Measurements from ENCODE around the gene TRIP12. TPM values are rescaled to one million over a fixed set of nuclear protein-coding genes. Genes with fewer than 3 reads are reported as not detected.
"Not testable (repeated sequence)": the region's sequence is repeated elsewhere in the genome, so short reads cannot be mapped to it uniquely, and the experiment has no call there.

The TRIP12 gene
- total RNA-seq, 1 donor from 2014 or later, result 150 TPM

DNA sequence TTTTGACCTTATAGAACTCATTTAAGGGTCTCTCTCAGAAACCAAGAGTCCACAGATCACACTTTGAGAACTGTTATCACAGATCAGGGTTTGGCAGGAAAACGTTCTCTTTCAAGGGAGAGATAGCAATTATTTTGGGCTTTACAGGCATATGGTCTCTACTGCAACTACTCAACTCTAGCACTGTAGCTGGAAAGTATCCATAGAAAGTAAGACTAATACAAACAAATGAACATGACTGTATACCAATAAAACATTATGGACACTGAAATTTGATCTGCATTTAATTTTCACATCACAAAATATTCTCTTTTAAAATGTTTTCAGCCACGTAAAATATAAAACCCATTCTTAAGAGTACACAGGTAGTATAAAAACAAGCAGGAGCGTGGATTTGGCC lies 100.5 kb downstream of the TRIP12 start:
- no peak for ATAC-seq

DNA sequence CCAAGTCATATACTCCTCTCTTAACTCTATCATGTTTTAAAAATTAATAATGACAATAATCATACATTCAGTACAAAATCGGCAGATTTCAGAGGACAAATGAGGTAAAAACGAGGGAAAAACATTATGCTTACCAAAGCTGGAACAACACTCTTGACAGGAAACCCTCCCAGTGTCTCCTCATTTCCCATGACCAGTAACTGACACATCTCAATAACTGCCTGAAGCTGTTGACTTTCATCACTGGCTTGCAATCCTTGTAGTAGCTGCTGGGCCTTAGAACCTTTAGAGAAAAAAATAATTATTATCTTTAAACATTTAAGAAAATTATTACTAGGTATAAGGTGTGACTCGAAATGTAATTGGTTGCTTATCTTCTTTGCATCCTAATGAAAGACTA lies 103.6 kb downstream of the TRIP12 start:
- no peak for ATAC-seq

DNA sequence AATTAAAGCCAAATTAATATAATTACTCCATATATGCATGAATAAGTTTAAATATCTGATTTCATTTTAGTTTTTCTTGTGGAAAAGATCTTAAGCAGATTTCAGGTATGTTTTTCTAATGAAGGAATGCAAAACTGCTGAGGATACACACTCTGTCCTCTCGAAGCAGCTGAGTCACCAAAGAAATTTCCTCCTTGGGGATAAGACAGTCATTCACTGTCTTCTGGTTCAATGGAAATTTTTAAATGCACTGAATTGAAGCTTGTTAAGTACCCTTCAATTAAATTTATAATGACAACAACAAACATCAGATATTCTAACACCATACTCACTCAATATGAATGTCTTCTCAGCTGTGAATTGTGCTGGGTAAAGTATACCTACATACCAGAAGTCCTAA lies 106.0 kb downstream of the TRIP12 start:
- no peak for ATAC-seq

DNA sequence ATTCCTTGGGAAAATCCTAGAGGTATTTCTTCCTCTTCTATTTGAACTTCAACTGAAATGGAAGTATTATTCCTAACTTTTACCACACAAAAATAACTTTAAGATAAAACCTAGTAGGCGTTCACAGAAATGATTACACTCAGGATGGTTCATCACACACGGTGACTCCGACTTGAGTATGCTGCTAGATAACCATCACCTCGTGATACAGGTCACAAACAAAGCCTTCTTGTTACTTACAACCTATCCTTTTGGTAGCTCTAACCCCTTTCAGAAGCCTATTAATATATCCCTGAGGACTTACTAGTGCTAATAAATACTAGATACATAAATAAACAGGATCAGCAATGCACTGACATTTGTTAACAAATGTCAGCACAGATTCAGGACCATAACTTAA lies 106.5 kb downstream of the TRIP12 start:
- no peak for ATAC-seq

DNA sequence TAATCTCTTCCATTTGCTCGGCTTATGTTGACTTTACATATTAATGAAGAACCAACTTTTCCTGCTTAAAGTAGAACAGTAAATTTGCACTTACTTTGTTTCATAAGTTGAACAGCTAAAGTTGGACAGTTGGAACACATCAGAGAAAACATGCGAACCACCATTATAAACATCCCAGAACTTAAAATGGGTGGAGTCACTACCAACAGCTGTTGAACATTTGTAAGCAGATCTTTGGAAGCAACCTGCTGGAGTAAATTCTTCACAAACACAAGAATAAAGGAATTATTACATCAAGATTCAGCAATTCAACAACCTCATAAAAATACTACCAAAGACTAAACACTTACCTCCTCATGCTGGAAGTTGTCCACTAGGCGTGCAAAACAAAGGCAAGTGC lies 111.0 kb downstream of the TRIP12 start:
- ATAC-seq, result no peak

DNA sequence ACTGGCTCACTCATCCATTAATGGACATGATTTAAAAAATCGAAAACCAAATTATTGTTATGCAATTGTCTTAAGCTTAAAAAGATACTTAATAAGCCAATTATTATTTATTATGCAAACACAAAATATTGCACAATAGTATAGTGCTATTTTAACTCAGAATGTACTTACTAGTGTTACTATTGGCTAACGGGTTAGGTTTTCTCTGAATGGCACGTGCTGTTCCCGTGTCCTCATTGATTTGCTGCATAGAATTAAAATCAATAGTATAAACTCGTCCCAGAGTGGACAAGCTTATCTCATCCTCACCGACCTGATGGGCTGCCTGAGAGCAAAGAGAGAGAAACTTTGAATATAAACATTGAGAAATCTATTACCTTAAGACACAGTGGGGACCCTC lies 116.2 kb downstream of the TRIP12 start:
- no peak for ATAC-seq

DNA sequence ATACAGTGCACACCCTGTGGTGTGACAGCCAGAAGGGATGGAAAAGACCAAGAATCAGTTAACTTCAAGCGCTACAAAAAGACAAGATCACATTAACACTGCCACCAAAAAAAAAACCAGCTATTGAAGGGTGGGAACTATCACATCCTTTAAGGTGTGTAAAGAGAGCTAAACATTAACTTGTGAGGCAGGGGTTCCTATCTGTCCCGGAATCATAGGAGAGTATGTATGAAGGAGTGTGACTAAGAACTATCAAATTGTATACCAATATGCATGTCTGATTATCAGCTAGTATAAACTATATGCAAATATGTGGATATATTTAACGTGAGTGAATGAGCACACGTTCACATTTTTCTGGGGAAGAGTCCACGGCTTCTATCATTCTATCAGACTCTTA lies 119.0 kb downstream of the TRIP12 start:
- no peak for ATAC-seq

DNA sequence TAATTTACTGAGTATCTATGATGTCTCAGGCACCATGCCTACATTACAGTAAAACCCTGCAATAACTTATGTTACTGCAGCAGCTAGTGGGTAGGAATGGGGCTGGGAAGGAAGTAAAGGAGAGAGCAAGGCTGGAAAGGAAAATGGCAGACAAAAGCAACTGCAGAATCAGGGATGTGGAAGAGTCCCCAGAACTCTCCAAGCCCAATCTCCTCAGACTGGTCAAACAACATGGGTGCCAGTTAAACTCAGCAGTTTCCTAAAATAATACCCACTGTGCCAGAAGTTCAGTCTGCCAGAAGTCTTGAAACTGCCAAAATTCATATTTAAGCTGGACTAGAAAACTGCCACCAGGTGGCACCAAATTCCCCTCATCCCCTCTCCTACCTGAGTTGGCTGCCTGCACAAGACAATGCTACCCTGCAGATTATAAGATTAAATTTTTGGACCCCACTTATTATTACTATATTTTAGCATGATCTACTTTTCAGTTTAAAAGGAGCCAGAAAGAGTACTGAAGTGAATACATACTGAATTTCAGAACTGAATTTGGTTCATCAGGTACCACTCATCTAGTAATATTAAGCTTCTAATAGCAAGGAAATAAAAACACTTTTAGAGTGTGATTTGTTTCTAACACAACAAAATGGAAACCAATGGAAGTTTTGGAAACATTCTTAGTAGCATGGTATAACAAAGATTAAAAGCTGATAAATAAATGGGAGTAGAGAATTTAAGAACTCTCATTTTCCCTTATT lies 120.6 kb downstream of the TRIP12 start:
- peak; percentile 39 for ATAC-seq

DNA sequence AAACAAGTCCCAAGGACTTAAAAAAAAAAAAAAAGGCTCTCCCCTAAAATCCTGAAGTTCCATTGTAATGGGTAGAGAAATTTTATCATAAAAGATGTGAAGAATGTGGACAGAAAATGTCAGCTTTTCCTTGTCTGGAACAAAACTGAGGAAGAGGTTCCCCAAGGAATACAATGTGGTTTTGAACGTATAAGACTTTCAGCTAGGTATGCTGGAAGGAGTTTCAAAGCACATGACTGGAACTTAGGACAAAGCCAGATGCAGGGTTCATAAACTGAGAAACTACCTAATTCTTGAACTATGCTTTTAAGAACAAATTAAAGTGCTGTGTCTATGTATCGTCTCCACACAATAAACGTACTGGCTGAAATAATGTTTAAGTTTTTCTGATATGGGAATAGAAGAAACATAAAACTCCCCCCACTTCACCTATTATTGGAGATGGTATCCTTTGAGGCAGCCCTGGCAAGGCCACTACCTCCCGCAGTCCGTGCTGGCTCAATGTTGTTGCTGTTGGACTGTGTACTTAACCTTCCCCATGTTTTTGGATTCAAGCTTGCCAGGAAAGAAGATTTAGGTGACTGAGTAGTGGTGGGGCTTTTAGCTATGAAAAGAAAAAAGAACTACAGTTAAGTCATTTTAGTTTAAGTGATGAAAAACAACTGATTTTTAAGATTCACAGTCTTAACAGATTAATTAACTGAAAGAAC lies 123.2 kb downstream of the TRIP12 start:
- ATAC-seq, result no peak

DNA sequence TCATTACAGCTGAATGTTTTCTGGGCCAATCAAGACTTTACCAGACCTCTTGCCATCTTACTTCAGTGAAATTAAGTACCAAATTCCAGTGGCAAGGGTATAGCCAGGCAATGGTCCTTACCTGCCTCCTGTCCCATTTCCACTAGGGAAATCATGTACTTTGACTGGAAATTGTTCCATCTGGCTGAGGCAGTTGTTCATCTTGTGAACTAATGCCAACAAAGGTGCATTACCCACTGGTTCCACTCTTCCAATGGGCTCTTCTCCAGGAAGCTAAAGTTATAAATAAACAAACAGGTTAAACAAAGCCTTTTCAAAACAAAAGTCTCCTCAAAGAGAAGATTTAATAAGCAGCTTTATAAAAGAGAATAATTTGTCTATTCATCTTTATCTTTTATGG lies 126.8 kb downstream of the TRIP12 start:
- no peak for ATAC-seq

DNA sequence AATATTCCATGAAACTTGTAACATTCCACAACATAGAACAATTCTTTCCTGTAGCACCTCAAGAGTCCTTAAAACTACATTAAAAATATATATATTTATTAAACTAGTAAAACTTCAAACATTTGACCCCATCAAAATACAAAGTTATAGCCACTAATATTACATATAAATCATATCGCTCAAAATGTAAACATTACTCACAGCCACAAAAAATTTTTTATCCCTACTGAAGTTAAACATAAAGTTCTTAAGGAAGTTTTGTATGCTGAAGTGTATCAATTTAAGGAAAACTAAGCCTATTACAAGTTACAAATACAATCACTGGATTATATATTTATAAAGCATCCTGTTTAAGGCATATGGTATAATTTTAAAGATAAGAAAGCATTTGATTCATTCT lies 127.2 kb downstream of the TRIP12 start:
- ATAC-seq, result no peak

DNA sequence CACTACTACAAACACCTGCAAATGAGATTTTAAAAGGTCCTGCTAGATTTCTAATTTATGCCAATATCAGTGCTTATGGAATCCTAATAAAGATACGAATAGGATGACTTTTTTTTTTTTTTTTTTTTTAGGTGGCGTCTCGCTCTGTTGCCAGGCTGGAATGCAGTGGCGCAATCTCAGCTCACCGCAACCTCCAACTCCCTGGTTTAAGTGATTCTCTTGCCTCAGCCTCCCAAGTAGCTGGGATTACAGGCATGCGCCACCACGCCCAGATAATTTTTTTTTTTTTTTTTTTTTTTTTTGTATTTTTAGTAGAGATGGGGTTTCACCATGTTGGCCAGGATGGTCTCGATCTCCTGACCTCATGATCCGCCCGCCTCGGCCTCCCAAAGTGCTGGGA lies 135.5 kb downstream of the TRIP12 start:
- ATAC-seq, result not testable (repeated sequence)

DNA sequence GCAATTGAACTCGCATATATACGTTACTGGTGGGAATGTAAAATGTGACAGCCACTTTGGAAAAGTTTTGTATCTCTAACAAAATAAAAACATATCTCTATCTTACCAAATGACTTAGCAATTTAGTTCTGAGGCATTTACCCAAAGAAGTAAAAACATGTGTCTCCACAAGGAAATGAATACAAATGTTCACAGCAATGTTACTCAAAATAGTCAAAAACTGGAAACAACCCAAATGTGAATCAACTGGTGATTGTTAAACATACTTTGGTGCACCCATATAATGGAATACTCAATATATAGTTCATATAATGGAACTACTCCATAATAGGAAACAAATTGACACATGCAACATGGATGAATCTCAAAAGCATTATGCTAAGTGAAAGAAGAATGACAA lies 137.0 kb downstream of the TRIP12 start:
- ATAC-seq, result no peak

DNA sequence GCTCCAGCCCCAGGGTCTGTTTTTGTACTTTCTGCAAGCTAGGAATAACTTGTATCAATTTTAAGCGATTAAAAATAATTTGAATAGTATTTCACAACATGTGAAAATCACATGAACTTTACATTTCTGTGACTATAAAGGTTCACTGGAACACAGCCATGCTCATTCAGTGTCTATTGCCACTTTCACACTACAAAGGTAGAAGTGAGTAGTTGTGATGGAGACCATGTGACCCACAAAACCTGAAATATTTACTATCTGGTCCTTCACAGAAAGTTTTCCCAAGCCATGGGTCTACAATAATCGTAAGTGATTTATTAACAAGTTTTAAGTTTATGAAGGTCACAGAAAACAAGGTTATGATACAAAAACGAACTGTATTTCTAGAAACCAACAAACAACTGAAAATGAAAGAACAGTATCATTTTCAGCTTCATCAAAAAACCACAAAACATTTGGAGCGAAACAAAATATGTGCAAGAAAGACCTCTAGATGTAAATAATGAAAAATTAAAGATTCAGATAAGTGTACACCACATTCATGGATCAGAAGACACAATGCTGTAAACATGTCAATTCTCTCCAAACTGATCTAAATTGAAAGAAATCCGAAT lies 138.6 kb downstream of the TRIP12 start:
- ATAC-seq, result no peak

DNA sequence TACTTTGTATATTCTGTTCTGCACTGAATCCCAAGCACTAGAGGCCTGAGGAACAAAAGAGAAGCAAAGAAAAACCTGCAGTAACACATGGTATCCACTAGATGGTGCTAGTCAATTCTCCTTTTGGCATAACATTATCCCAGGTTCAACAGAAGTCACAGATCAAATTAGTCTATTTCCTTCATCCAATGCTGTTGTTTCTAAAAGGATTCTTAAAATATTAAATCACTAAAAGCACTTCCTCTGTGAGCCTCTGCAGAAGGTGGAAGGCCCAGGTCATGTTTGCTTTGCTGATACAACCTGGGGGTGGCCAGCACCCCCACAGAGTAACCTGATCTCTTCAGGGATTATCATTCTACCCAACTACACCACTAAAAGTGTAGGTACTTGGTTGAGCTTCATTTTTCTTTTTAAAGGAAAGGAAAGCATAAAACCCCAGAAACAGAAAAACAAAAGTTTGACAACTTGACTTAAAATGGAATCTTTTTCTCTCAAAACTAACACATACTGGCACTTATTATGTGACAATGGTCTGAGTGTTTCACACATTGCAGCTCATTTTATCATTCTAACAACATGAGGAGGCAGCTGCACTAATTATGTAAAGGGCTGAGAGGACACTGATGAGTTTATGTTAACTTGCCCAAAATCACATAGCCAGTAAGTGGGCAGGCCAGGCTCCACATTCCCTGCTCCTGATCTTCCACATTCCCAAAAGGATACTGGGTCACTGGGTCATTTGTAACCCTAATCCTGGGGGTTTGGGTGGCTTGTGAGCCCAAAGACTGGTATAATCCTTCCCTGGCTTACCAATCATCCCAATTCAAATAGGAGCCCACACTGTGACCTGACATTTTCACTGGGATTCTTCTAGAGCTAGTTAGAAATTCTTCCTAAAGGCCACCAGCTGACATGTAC lies 140.7 kb downstream of the TRIP12 start:
- ATAC-seq, result peak; percentile 83

DNA sequence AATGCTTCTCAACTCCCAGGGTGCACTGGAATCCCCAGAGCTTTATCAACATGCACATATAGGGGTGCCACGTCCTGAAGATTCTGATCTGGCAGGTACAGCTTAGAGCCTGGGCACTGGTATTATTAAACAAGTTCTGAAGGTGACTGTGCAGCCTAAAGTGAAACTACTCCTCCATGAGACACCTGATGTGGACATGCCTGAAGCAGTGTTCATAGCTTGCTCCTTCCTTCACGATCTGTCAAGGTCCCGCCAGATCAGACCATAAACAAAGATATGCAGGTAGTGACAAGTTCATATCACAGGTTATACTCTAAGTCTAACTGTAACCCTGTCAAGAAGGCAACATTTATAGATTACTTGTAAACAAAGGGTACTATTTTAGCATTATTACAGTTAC lies 142.2 kb downstream of the TRIP12 start:
- peak; percentile 81 for ATAC-seq

DNA sequence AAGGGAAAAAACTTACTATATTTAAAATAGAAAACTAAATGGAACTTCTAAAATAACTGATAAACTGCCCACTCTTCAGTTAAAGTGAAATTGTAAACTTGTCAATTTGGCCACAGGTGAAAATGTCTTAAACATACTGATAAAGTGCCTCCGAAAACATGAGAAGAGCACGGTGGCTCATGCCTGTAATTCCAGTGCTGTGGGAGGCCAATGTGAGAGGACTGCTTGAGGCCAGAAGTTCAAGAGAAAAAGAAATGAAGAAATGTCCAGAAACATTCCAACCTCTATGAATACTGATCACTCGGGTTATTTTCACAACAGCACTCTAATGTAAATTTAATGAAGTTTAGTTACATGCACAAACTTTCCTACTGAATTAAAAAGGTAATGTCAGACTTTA lies 144.1 kb downstream of the TRIP12 start:
- no peak for ATAC-seq

DNA sequence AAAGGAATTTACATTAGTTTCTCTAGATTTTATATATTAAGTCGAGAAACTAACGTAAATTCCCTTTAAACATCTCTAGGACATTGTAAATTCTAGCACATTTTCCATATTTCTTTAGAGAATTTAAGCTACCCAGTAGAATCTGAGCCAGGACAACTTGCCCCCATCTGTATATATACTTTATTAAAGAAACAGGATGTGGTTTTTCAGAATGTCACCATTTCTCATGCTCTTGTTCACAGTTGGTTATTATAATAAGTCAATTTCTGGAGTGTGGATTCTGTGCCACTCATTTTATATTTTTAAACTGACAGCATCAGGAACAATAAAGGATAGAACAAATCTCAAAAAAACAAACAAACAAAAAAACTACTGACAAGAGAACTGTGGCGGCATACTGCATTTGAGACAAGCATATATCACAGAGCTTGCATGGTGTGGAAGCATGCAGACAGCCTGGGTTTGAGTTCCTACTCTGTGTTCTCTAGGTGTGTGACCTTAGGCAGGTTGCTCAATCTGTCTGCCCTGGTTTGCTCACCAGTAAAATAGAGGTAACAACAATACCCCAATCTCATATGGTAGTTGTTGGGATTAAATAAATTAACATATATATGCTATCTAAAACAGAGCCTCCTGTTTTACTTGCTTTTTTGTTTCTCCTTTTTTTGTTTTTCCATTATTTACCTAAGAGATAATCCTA lies 146.0 kb downstream of the TRIP12 start:
- ATAC-seq, result no peak

DNA sequence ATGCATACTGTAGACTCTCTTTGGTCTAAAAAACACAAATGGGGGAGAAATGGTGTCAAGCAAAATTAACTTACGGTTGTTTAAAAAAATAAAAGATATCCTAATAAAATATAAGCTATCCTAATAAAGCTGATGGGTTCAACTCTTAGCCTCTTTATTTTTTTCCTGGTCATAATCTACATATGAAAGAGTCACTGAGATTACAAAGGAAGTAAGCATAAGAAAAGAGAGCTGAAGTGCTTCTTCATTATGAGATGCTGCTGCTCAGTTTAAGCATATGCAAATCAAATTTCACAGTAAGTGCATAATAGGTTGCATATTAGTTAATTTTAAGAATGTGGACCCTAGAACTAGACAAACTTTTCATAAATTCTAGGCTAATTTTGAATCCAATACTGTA lies 147.6 kb downstream of the TRIP12 start:
- ATAC-seq, result no peak

DNA sequence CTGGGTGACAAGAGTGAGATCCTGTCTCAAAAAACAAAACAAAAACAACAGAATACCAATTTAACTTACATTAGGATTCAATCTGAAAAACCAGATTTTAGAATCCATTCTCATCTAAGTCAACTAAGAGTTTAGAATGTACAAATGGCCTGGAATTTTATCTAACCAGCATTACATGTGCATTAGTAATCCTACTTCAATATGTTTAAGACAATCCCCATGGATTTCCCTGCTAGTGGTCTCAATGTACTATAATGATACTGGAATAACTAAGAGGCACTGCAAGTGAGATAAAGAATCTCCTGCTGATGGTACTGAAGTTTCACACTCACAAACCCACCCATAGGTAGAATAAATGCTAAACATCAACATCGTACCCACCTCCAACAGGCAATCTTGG lies 153.6 kb downstream of the TRIP12 start:
- ATAC-seq, result no peak

DNA sequence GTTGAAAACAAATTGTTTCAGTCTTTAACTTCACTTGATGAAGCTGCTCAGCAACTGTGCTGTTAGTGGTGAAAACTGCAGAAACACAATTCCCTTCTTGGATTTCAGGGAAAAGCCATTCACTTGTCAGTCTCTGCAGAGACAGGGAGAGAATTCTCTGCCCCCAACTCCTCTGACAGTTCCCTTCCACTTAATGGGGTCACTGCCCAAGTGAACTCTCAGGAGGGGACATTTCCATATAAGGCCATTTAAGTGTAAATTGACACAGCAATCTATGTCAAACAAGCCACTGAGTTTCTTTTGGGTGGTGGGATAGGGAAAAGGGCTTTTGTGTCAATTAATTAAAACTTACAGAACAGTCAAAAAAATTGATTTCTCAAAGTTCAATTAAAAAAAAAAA lies 156.1 kb downstream of the TRIP12 start:
- ATAC-seq, result no peak

DNA sequence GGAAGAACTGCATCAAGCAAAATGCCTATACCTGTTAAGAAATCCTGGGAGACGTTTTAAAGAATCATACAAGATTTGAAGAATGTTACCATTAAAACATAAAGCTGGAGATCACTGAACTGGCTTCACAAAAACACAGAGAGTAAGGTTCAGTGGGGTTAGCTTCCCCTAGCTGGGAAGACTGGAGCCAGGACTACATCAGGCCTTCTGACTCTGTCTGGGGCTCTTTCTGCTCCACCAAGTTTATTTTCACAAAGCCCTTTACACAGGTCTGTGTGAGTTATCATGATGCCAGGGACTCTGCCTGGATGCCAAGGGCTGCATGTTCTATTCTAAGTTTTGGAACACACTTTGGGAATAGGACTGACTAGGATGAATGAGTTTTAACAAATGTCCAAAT lies 160.1 kb downstream of the TRIP12 start:
- ATAC-seq, result no peak
